ENCODE measurements around the gene ADGRB2.
A peak's percentile ranks its signal among the peaks of the same experiment; 100 is the strongest.

The ADGRB2 gene

DNA sequence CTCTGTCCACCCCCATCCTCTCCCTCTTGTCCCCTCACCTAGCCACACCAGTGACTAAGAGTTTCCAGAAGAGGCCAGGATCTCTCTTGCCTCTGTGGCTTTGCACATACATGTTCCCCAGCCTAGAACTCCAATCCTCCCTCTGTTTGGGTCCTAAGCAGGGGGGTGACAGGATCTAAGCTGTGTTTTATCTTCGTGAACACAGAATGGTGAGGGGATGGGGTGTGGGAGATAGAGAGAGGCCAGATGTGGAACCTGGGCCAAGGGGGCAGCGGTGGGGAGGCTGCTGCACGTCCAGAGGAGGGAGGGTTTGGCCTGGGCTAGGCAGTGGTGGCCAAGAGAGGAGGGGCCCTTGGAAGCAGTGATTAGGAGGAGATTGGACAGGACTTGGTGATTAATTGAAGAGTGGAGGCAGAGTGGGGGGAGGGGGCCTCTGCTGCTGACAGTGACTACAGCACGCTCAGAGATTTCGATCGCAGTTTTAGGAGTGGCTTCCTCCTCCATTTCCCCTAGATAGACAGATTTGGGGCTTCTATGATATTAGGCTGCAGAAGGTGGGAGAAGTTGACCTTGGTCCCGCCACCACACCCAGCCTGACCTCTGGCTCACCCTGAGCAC, 17.1 kb upstream of the ADGRB2 start:
- DNase-seq = no peak

DNA sequence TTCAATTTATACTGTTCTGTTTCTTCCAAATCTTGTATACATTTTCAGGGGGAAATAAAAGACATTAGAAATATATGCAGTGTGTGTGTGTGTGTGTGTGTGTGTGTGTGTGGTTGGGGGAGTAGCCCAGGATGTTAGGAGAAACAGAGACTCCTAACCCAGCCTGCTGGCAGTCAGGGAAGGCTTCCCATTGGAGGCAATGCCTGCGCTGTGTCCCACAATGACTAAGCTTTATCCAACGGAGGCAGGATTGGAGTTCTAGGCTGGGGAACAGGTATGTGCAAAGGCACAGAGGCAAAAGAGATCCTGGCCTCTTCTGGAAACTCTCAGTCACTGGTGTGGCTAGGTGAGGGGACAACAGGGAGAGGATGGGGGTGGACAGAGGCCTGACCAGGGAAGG, 16.5 kb upstream of the ADGRB2 start:
- no peak for DNase-seq

DNA sequence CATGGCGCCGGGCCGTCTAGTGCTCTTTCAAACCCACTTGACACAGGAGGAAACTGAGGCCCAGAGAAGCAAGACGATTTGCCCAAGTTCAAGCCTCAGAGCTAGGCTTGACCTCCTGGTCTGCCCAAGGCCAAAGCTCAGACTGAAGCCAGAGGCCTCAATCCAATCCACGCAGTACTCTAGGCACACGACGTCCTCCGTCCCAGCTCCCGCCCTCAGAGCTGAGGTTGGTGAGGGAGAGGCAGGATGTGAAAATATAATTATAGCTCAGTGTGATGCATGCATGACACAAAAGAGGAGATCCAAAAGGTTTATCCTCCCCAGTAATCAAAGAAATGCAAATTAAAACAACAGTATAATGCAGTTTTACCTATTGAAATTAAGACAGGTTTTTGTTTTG, 15.5 kb upstream of the ADGRB2 start:
- no peak for DNase-seq

DNA sequence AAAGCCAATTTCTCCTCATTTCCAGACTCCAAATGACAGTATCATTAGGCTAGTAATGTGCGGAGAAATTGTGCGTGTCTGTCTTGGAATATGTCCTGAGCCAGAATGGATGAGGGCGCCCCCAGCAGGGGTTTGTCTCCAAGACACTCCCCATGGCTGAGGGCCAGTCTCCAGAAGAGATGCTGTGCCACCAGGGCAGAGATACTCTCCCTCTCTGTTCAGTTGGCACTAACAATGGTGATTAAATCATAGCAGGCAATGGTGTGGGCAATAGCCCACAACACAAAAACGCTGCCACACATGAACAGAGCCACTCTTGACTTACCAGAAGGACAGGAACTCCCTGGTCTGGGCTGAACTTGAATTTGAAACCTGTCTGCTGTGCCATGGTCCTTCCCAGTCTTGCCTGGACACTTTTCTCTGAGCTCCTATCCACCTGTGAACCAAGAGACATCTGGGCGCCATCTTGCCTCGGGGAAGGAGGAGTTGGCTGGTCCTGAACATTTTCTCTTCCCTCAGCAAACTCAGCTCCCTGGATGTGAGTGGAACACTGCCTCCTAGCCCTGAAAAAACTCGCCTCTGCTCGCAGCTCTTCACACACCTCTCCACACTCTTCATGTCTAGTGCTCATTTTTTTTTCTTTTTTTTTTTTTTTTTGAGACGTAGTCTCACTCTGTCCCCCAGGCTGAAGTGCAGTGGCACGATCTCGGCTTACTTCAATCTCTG, 14.8 kb upstream of the ADGRB2 start:
- no peak for DNase-seq

DNA sequence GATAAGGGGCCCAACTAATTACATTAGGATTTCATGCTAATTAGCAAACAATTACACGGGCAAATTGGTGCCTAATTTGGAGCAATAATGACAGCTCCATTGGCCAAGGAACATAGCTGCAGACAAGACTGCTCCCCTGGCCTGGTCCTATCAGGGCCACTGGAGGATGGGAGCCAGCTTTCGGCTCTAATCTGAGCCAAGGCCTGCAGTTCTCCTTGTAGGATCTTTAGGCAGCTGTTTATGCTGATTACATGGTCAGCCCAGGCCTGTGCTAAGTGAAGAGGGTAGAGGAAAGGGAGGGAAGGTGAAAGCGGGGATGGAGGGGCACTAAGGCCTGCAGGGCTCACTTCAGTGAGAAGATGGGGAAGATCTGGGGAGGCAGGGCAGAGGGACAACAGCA, 12.4 kb upstream of the ADGRB2 start:
- no peak for DNase-seq

DNA sequence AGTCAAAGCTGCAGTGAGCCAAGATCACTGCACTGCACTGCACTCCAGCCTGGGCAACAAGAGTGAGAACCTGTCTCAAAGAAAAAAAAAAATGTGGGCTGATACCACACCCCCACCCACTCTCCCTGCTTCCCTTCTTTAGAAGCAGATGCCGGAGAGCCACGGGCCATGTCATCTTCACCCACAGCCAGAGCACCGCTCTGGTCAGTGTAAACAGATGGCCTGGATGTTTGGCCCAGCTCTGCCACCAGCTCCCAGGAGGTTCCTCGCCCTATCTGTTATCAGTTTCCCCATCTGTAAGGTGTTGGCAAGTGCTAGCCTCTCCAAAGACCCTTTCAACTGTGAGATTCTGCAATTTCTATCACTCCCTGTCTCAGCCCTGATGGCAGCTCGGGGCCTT, 11.9 kb upstream of the ADGRB2 start:
- no peak for DNase-seq

DNA sequence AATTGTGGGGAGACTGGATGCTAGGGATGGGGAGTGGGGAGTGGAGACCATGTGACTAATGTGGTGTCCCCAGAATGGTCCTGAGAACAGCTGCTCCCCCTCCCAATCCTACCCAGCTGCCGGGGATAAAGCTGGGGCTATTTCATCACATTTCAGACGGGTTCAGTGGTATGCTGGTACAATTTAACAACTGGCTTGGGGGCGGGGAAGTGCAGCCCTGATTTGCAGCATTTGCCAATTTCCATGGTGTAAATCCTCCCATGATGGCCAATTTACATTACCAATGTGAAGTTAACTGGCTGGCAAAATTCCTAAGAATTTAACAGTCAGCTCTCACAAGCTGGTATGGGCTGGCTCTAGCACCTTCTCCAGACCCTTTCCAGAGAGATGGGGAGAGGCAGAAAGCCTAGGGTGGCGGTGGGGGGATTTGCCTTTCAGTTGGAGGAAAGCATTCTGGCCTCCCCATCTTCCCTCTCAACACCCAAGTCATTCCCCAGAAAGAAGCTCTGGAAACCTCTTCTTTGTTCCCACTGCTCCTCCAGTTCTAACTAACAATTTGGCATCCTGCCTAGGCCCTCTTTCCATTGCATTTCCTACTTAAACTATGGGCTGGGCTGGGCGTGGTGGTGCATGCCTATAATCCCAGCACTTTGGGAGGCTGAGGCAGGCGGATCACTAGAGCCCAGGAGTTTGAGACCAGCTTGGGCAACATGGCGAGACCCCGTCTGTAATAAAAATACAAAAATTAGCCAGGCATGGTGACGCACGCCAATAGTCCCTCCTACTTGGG, 11.3 kb upstream of the ADGRB2 start:
- no peak for DNase-seq

DNA sequence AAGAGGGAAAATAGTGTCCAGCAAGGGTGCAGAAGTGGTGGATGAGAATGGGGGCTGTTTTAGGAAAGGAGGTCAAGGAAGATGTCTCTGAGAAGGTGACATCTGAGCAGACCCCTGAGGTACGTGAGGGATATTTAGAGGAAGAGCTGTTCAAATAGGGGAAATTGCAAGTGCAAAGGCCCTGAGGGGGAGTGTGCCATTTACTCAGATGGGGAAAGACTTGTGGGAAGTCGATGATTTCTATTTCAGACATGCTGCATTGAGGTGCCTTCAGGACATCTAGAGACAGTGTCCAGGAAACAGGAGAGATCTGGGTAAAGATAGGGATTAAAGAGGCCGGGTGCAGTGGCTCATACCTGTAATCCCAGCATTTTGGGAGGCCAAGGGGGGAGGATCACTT, 10.4 kb upstream of the ADGRB2 start:
- DNase-seq = no peak

DNA sequence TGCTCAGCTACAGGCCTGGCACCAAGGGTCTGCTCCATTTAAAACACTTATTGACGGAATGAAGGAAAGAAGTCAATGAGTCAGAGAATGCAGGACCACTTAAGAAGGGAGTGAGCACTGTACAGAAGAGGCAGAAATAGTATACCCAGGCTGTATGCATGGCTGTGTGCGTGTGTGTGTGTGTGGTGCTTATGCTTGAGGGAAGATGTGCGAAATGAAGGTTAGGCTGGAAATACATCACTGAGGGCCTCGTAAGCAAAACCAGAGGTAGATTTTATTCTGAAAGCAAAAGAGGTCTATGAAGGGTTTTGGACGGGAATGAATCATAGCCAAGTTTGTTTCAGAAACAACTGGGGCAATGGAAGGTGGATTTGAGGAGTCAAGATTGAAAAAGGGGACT, 9.7 kb upstream of the ADGRB2 start:
- DNase-seq = no peak

DNA sequence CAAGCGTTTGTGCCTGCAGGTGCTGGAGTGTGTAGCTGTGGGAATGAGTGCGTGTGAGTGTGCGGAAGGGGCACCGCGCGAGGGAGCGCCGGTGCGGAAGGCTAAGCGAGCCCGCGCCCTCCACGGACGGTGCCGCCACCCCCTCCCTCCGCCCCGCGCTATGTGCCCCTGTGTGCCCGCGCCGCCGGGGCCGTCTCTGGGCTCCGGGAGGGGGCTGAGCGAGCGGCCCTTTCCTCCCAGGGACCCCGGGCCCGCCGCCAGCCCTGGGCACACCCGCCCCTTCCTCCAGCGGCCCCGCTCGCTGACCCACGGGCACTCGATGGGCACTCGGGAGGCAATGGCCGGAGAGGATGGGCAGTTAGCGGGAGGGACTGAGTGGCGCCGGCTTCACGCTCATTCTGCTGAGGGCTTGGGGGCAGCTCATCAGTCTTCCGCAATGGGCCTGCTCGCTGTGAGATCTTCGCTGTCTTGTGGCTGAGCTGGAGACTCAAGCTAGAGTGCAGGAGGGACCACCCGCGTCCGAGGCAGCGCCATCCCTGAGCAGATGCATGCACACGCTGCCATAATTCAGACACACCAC, 8.6 kb upstream of the ADGRB2 start:
- no peak for DNase-seq

DNA sequence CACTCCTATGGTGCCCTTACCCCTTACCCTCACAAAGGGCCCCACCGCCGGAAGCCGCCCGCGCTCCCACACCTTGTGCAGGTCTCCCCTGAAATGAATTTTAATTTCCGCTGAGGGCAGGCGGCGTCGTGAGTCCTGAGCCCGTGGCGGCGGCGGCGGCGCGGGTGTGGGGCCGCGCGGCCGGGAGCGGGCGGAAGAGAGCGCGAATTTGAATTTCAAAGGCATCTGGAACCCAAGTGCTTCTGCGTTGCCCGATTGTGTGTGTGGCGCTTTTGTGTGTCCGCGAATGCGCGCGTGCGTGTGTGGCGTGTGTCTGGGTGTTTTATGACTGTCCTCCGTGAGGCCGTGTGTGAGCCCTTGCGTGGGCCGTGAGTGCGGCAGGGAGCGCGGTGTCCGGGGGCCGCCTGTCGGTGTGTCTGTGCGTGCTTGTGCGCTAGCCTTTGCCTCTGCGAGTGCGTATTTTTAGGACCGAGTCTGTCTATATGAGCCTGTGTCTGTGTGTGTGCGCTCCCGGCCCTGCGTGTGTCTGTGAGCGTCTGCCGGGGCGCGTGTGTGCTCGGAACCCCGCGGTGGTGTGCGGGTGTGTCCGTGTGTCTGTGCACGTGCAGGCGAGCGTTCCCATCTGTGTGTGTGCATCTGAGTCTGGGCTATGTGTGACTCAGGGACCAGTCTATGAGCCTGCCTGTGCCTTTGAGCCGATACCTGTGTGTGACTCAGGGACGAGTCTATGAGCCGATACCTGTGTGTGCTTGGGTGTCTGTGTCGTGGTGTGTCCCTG, 7.9 kb upstream of the ADGRB2 start:
- DNase-seq = peak; percentile 77

DNA sequence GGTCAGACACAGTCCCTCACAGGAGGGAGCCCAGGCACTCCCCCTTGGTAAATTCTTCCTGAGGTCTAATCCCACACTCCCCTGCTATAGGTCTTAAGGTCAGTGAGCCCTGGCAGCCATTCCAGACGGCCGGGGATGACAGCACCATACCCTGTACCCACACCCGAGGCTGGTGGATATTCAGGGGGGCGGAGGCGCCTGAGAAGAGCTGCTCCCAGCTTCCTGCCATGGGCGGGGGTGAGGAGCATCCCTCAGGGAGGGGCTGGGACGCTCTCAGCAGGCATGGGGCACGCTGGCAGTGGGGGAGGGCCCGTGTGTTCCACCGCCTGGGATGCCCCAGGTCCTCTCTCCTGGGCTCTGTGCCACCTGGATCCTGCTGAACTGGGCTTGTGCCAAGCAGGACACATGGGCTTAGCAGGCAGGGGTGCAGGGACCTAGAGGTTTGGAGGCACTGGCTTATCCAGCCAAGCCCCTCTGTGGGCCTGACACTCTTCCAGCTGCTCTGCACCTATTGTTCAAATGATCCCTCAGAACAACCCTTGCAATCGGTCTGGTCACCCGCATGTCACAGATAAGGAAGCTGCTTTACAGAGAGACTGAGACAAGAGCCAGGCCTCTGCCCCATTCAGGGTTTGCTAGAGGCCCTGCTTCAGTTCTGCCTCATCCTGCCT, 5.7 kb upstream of the ADGRB2 start:
- no peak for DNase-seq

DNA sequence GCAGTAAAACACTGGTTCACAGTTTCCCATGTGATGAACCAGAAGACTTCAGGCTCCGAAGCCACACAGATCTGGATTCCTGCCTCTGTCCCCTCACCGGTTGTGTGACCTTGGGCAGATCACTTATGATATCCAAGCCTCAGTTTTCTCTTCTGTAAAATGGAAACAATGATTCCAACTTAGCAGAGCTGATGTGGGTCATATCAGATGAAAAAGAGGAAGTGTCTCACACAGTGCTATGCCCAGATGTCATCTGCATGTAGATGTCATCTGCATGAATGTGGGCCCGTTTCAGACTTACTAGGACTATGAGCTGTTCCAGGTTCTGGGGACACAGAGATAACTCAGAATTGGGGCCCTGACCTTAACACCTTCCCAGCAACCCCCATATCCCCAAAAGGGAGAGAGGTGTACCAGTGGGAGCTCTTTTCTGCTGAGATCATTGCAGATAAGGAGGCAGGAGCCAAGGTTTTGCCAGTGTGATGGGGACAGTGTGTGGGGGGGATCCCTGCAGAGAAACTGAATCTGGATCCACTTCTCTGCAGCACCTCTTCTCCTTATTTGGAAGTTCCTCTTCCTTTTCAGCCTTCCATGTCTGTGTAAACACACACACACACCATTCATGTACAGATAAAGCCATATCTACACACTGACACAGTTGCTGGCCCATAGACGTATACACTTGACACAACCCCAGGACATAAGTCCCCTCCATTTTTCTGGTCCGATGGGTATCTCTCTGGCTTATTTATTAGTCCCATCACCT, 5.0 kb upstream of the ADGRB2 start:
- DNase-seq = no peak

DNA sequence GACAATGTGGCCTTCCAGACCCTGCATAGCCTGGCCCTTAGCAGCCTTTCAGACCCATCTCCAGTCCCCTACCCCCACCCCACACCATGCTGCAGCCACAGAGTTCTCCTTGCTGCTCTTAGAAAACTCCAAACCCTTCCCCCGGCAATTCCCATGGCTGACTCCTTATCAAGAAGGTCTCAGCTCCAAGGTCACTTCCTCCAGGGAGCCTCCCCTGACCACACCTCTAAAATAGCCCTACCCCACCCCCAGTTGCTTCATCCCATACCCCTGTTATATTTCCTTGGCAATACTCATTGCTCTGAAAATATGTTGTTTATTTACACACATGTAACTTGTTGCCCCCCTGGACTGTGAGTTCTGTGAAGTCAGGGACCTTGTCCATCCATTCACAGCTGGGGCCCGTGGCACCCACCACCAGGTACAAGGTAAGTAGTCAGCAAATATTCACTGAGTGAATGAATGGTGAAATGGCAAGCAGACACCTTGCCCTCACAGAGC, 4.3 kb upstream of the ADGRB2 start:
- no peak for DNase-seq

DNA sequence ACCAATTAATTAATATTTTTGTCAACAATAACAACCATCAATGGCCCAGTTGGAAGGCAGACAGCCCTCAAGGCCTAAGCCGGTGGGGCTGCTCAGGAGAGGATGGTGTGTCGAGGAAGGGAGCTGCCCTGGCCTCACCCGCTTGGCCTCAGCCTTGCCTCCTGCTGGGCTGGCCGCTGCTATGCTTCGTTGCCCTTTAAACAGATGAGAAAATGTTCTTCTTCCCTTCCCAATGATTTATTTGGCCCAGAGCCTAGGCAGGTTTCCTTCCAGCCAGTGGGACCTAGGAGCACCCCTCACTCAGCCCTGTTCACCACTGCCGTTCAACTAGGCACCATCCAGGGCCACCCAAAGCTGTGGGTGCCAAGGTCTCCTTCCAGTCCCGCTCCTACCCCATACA, 3.1 kb upstream of the ADGRB2 start:
- no peak for DNase-seq

DNA sequence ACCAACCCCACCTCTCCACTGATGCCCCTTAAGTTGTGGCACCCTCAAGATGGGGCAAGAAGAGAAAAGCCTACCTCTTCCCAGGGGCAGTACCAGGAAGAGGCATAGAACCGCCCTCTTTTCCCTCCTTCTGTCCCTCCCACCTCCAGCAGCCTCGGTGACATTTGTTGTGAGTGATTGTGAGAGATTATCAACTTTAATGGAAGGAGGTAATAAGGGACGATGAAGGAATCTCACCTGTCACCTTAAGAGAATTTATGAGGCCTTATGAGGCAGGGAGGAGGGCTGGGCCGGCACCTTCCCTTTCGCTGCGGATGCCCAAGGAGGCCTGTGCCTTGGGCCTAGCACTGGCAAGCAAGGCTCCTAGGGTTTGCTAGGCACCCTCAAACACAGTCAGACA, 1.4 kb upstream of the ADGRB2 start:
- no peak for DNase-seq

DNA sequence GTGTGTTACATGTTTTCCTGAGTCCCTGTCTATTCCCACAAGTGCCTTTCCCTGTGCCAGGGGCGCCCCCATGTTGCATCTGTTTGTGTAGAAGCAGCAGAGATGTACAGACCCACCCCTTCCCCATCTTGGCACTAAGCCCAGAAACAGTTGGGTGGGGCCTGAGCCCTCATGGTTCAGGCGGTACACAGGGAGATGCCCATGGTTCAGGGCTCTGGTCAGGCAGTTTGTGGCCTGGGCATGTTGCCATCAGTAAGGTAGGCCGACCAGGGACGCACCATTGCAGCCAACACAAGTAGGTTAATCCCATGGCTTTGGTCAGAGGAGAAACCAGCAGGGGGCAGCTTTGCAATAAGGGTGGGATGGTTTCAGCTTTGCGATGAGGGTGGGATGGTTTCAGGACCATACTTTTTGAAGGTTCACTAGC, 914 bp upstream of the ADGRB2 start:
- DNase-seq = no peak

DNA sequence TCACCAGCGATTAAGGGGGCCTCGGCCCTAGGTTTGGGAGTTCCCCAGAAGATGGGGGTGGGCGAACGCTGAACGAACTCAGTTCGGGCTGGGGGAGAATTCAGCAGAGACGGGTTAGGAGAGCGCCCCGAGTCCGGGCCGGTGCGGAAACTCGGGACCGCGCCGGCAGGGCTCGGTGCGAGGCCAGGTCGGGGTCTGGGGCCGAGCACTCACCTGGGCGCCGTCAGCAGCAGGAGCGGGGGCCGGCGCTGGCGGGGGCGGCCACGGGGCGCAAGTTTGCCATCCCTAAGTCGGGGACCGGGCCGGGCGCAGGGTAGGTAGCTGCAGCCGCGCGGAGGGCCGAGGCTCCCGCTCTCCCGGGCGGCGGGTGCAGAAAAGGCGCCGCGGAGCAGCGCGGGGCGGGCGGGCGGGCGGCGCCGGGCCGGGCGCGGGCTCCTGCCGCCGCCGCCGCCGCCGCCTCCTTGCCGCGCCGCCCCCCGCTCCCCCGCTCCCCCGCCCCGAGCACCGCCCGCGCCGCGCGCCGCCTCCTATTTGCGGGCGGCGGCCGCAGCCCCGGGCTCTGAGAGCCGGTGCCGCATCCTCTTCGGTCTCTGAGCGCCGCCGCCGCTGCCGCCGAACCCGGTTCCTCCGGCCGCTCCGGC, 349 bp downstream of the ADGRB2 start:
- DNase-seq = no peak

DNA sequence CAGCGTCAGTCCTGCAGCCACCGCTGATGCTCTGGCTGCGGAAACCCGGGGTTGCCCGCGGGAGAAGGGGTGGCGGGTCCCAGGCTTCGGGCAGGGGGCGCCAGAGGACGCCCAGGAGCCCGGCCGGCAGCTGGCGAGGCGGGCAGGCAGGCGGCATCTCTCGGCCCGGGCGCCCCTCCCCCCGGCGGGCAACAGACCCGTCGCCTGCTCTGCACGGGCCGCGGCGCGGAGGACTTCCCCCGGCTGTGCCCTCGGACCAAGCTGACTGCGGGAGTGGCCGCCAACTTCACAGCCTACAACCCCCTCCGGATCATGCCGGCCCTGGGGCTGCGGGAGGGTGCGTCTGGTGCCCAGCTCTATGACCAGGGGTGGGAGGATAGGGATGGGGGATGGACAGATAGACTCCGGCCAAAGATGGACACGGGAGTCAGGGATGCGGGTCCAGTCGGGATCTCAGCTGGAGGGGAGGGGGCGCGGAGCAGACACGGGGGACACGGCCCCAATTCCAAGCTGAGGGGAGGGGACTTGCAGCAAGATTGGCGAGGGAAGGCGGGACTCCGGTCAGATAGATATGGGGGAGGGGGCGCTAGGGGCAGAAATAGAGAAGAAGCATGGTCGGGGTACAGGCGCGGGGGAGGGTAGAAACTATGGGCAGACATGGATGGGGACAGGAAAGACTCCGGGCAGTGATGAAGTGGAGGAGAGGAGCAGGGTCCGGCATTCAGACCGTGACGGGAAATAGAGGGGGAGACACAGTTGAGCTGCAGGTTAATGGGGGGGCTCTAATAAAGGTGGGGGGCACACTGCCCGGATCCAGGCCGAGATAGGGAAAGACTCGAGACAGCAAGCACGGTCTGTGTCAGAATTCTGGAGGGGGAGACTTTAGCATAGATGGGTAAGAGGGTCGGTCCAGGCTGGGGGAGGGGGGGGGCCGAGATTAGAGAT, 1.1 kb downstream of the ADGRB2 start:
- DNase-seq = peak; percentile 85

DNA sequence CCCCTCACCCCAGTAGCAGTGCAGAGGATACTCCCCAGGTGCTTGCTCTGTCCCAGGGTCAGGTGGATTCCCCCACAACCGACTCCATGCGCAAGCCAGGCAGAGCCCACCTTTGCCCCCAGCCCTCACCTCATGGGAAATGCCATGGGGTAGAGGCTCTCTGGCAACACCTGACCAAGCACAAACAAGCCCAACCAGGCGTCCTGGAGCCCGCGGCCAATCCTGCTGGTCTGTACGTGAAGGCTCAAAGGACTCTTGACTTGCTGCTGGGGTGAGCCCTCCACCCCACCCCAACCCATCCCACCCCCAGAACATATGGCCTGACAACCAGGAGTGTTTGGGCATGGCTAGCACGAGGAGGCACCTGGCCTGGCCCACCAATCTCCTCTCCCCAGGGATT, 1.8 kb downstream of the ADGRB2 start:
- no peak for DNase-seq
